Vagina (tissue), 2 donors: Measurements from ENCODE around the gene SLC12A9. TPM values are rescaled to one million over a fixed set of nuclear protein-coding genes. Genes with fewer than 3 reads are reported as not detected.

ENCODE experiments used
- DNase-seq, 2 donors: peaks; one replicate each; pipeline ENCODE4 v3.0.0-alpha.2; 2017; ENCODE audit errors: extremely low spot score in 2 of 2
- H3K27ac ChIP-seq: fragments of 200-600 bp; sonication (generic); one replicate; pipeline ENCODE4 v1.5.1; 2019
- H3K27me3 ChIP-seq: fragments of 200-600 bp; sonication (generic); one replicate; pipeline ENCODE4 v1.5.1; 2019
- H3K36me3 ChIP-seq, 2 donors: fragments of 200-600 bp; sonication (generic); one replicate each; pipeline ENCODE4 v1.5.1; 2017 to 2019
- H3K4me1 ChIP-seq: fragments of 200-600 bp; sonication (generic); one replicate; pipeline ENCODE4 v1.5.1; 2019
- H3K4me3 ChIP-seq, 2 donors: fragments of 200-600 bp; sonication (generic); 1 replicate in 1 of 2; 2 replicates in 1 of 2; pipeline ENCODE4 v1.5.1; 2016 to 2019
- H3K9me3 ChIP-seq: fragments of 200-600 bp; sonication (generic); one replicate; pipeline ENCODE4 v1.5.1; 2019
- CTCF ChIP-seq, 3 experiments: fragments of 450-650 bp in 2 of 3; fragments of 200-600 bp in 1 of 3; sonication (generic) in 1 of 3; IDR thresholded peaks; one replicate each; pipeline ENCODE4 v1.5.1; 2017 to 2019; ENCODE audit warnings: antibody characterized with exemption in 3 of 3, mild to moderate bottlenecking in 2 of 3, moderate library complexity in 2 of 3
- POLR2A ChIP-seq, 2 donors: fragments of 450-650 bp; IDR thresholded peaks; one replicate each; pipeline ENCODE4 v1.6.1; 2017; ENCODE audit warnings: antibody characterized with exemption in 2 of 2, mild to moderate bottlenecking in 2 of 2, moderate library complexity in 2 of 2
- POLR2AphosphoS5 ChIP-seq, 2 donors: sonication (generic); formaldehyde crosslinking; IDR thresholded peaks; one replicate each; pipeline ENCODE4 v1.9.0; 2017; ENCODE audit warnings: antibody characterized with exemption in 2 of 2, mild to moderate bottlenecking in 2 of 2, low read depth in 1 of 2; ENCODE audit not compliant: insufficient read depth in 1 of 2
- intact Hi-C: fragments of 100-400 bp; cut with DNase I; formaldehyde crosslinking; loops from one replicate; pipeline ENCODE4 v1.15.1; 2023
- total RNA-seq: library from RNA; depleted of rRNA; stranded (reverse); fragments of >200 nt; gene quantifications from one replicate; pipeline ENCODE4 v1.2.3, GENCODE V29; 2016

SLC12A9 gene
- total RNA-seq, 1 donor from 2014 or later = 15.7 TPM

GRCh38 chr7:100893910-100894721 lies 41.6 kb downstream of the SLC12A9 start:
- peaks cover 40% of the 10 kb centered on the region for H3K4me1 ChIP-seq

GRCh38 chr7:100894860-100895700 lies 42.6 kb downstream of the SLC12A9 start:
- intact Hi-C loops = loop anchor here (5.0 kb wide), 2 partner anchors 162 to 182 kb away; no protein-coding TSS in a partner anchor
- H3K27ac ChIP-seq = peak overlapping the region; percentile 25
- H3K4me1 ChIP-seq = peaks cover 38% of the 10 kb centered on the region
- H3K4me3 ChIP-seq = peak overlapping the region; percentile 47 to 51
- no peaks in the 10 kb centered on the region for H3K9me3 ChIP-seq
- H3K36me3 ChIP-seq = no peaks in the 10 kb centered on the region
- TF ChIP-seq POLR2A (IDR thresholded peaks at IDR 0.05) (no peak), CTCF (IDR thresholded peaks at IDR 0.05) (peak; percentile 66 to 89 (median 74))
- DNase-seq = no peak
- no peaks in the 10 kb centered on the region for H3K27me3 ChIP-seq

More at GRCh38 chr7:100893910-100894721, 41.6 kb downstream of the SLC12A9 start:
- intact Hi-C loops = no loop called here
- no peak for TF ChIP-seq POLR2AphosphoS5 (IDR thresholded peaks at IDR 0.05; ENCODE audit: insufficient read depth in 1 of 2, low read depth in 1 of 2)
- DNase-seq = no peak
- Histone ChIP-seq H3K27ac (no peak overlapping the region), H3K27me3 (no peaks in the 10 kb centered on the region), H3K4me3 (peak overlapping the region; percentile 47 to 51), H3K36me3 (no peaks in the 10 kb centered on the region), H3K9me3 (no peaks in the 10 kb centered on the region)

GRCh38 chr7:100895701-100895955 lies 43.1 kb downstream of the SLC12A9 start, which contains the start of gene ACHE:
Gene ACHE, minus strand, starts transcription at chr7:100895888. Its CDS starts 1,656 bp downstream, at chr7:100894232.
- H3K36me3 ChIP-seq = no peaks in the 10 kb centered on the region
- no peak for TF ChIP-seq POLR2AphosphoS5 (IDR thresholded peaks at IDR 0.05; ENCODE audit: insufficient read depth in 1 of 2, low read depth in 1 of 2)
- TF ChIP-seq POLR2A (IDR thresholded peaks at IDR 0.05) = no peak
- TF ChIP-seq CTCF (IDR thresholded peaks at IDR 0.05) = no peak
- peak within 1 kb of the TSS; percentile 25 for H3K27ac ChIP-seq
- no peak for DNase-seq
- peak within 1 kb of the TSS; percentile 47 to 51 for H3K4me3 ChIP-seq
- intact Hi-C loops = loop anchor here (5.0 kb wide), 2 partner anchors 162 to 182 kb away; no protein-coding TSS in a partner anchor
- H3K27me3 ChIP-seq = no peaks in the 10 kb centered on the region
- peaks cover 33% of the 10 kb centered on the region for H3K4me1 ChIP-seq
- H3K9me3 ChIP-seq = no peaks in the 10 kb centered on the region

- intact Hi-C loops = loop anchor here (5.0 kb wide), 2 partner anchors 161 to 181 kb away; no protein-coding TSS in a partner anchor
These were observed 43.6 kb downstream of the SLC12A9 start for GRCh38 chr7:100895956-100896731.

More at GRCh38 chr7:100895956-100896731, 43.6 kb downstream of the SLC12A9 start:
- H3K36me3 ChIP-seq = no peaks in the 10 kb centered on the region
- peak overlapping the region; percentile 47 to 51 for H3K4me3 ChIP-seq
- no peak overlapping the region for H3K27ac ChIP-seq
- H3K27me3 ChIP-seq = no peaks in the 10 kb centered on the region
- peaks cover 28% of the 10 kb centered on the region for H3K4me1 ChIP-seq
- no peaks in the 10 kb centered on the region for H3K9me3 ChIP-seq
- TF ChIP-seq POLR2AphosphoS5 (IDR thresholded peaks at IDR 0.05; ENCODE audit: insufficient read depth in 1 of 2, low read depth in 1 of 2) = peak in 1 of 2 donors; percentile 46
- TF ChIP-seq CTCF (IDR thresholded peaks at IDR 0.05) = no peak
- DNase-seq = no peak
